SK-N-SH (cell line): ENCODE data around the gene IKZF1. TPM values are rescaled to one million over a fixed set of nuclear protein-coding genes. Genes with fewer than 3 reads are reported as not detected.

Source experiments
- CTCF ChIA-PET: fragments of 300-600, 350-600 bp; formaldehyde crosslinking; extraction: SDS; loops from one replicate; lab custom pipeline; 2021; lab: Yijun Ruan, JAX
- POLR2A ChIA-PET: fragments of 350-600 bp; sonication (Branson Sonifier 250); formaldehyde crosslinking; extraction: SDS; loops from one replicate; lab custom pipeline; 2020; ENCODE audit warnings: antibody characterized with exemption, inconsistent platforms; lab: Yijun Ruan, JAX
- DNase-seq: peaks from one replicate; pipeline ENCODE4 v3.0.0; 2012
- H2AFZ ChIP-seq: fragments of 200-600 bp; sonication (generic); 2 replicates; pipeline ENCODE4 v1.8.1; 2016; ENCODE audit warnings: antibody characterized with exemption, mild to moderate bottlenecking, low read depth
- H3F3A ChIP-seq: fragments of 200-600 bp; sonication (generic); replicated peaks from 2 replicates; pipeline ENCODE3; 2016; ENCODE audit warnings: antibody characterized with exemption, mild to moderate bottlenecking; ENCODE audit not compliant: insufficient read depth
- H3K27ac ChIP-seq, 2 experiments: fragments of 200-500 bp in 1 of 2; fragments of 200-600 bp in 1 of 2; sonication (Bioruptor generic) in 1 of 2; sonication (generic), shearing (Covaris generic) in 1 of 2; 2 replicates each; pipeline versions ENCODE4 v1.5.1 to v1.6.1; 2014 to 2016; ENCODE audit warnings: low read depth in 2 of 2, inconsistent platforms in 1 of 2, low read length in 1 of 2, mild to moderate bottlenecking in 1 of 2, mixed read lengths in 1 of 2
- H3K27me3 ChIP-seq: fragments of 200-600 bp; sonication (generic), shearing (Covaris generic); 2 replicates; pipeline ENCODE4 v1.6.1; 2016; ENCODE audit warnings: mixed run types; ENCODE audit not compliant: insufficient read depth
- H3K36me3 ChIP-seq, 2 experiments: fragments of 200-500 bp in 1 of 2; fragments of 200-600 bp in 1 of 2; sonication (Bioruptor generic) in 1 of 2; sonication (generic) in 1 of 2; replicated peaks in 1 of 2; 2 replicates each; pipeline versions ENCODE3 to v1.5.1; 2014 to 2016; ENCODE audit warnings: low read length in 1 of 2, mild to moderate bottlenecking in 1 of 2; ENCODE audit not compliant: insufficient read depth in 2 of 2, control insufficient read depth in 1 of 2
- H3K4me1 ChIP-seq, 2 experiments: fragments of 200-500 bp in 1 of 2; fragments of 200-600 bp in 1 of 2; sonication (Bioruptor generic) in 1 of 2; sonication (generic), shearing (Covaris generic) in 1 of 2; 2 replicates each; pipeline versions ENCODE4 v1.5.1 to v1.6.1; 2014 to 2016; ENCODE audit warnings: low read depth in 1 of 2, low read length in 1 of 2, mixed run types in 1 of 2; ENCODE audit not compliant: insufficient read depth in 2 of 2, control insufficient read depth in 1 of 2
- H3K4me2 ChIP-seq: fragments of 200-600 bp; sonication (generic), shearing (Covaris generic); 2 replicates; pipeline ENCODE4 v1.6.1; 2017; ENCODE audit warnings: mixed run types
- H3K4me3 ChIP-seq, 2 experiments: fragments of 200-500 bp in 1 of 2; fragments of 200-600 bp in 1 of 2; sonication (Bioruptor generic) in 1 of 2; sonication (generic), shearing (Covaris generic) in 1 of 2; 2 replicates each; pipeline versions ENCODE4 v1.5.1 to v1.8.1; 2014 to 2016; ENCODE audit warnings: low read depth in 2 of 2, inconsistent platforms in 1 of 2, low read length in 1 of 2, mild to moderate bottlenecking in 1 of 2, mixed read lengths in 1 of 2, moderate library complexity in 1 of 2
- H3K79me2 ChIP-seq: fragments of 200-600 bp; sonication (generic); 2 replicates; pipeline ENCODE4 v1.8.1; 2017; ENCODE audit warnings: mild to moderate bottlenecking; ENCODE audit not compliant: insufficient read depth
- H3K9ac ChIP-seq: fragments of 200-600 bp; sonication (generic); 2 replicates; pipeline ENCODE4 v1.6.1; 2017; ENCODE audit warnings: mixed run types
- H3K9me2 ChIP-seq: fragments of 200-600 bp; sonication (generic); 2 replicates; pipeline ENCODE4 v1.6.1; 2017; ENCODE audit warnings: mixed run types
- H3K9me3 ChIP-seq: fragments of 200-600 bp; sonication (generic); 2 replicates; pipeline ENCODE4 v1.6.1; 2017; ENCODE audit warnings: mixed run types, mild to moderate bottlenecking, moderate library complexity
- H4K20me1 ChIP-seq: fragments of 200-600 bp; sonication (generic); 2 replicates; pipeline ENCODE4 v1.6.1; 2017; ENCODE audit warnings: mild to moderate bottlenecking, mixed run types; ENCODE audit not compliant: insufficient read depth
- ELF1 ChIP-seq: IDR thresholded peaks from 2 replicates; pipeline ENCODE4 v1.4.0; 2012
- EP300 ChIP-seq, 2 experiments: IDR thresholded peaks; 2 replicates each; pipeline versions ENCODE4 v1.4.0 to v1.6.1; 2012; ENCODE audit warnings: borderline replicate concordance in 1 of 2, low read depth in 1 of 2, low read length in 1 of 2
- EZH2phosphoT487 ChIP-seq: fragments of 200-600 bp; sonication (generic); IDR thresholded peaks from 2 replicates; pipeline ENCODE4 v1.6.1; 2017; ENCODE audit warnings: low read depth, mixed run types, mild to moderate bottlenecking, antibody characterized with exemption, moderate library complexity, borderline replicate concordance
- FOSL2 ChIP-seq: IDR thresholded peaks from 2 replicates; pipeline ENCODE4 v1.4.0; 2012; ENCODE audit warnings: low read depth, mild to moderate bottlenecking, moderate library complexity, borderline replicate concordance
- FOXM1 ChIP-seq: IDR thresholded peaks from 2 replicates; pipeline ENCODE4 v1.4.0; 2012; ENCODE audit warnings: low read depth, mild to moderate bottlenecking
- MAX ChIP-seq: IDR thresholded peaks from 2 replicates; pipeline ENCODE4 v1.4.0; 2012; ENCODE audit warnings: low read depth
- MEF2A ChIP-seq: IDR thresholded peaks from 2 replicates; pipeline ENCODE4 v1.4.0; 2012; ENCODE audit warnings: low read depth, borderline replicate concordance
- MXI1 ChIP-seq: IDR thresholded peaks from 2 replicates; pipeline ENCODE4 v1.6.1; 2012; ENCODE audit warnings: mild to moderate bottlenecking, low read depth, low read length, improper control_type of control experiment
- NRF1 ChIP-seq: IDR thresholded peaks from 2 replicates; pipeline ENCODE4 v1.6.1; 2012; ENCODE audit warnings: low read depth, mild to moderate bottlenecking, low read length
- PBX3 ChIP-seq: IDR thresholded peaks from 2 replicates; pipeline ENCODE4; 2012
- POLR2AphosphoS5 ChIP-seq: IDR thresholded peaks from 2 replicates; pipeline ENCODE4 v1.6.1; 2012; ENCODE audit warnings: low read depth, low read length
- RAD21 ChIP-seq: IDR thresholded peaks from 2 replicates; pipeline ENCODE4 v1.6.1; 2012; ENCODE audit warnings: mild to moderate bottlenecking, low read length
- RCOR1 ChIP-seq: fragments of 150-350 bp; IDR thresholded peaks from 2 replicates; pipeline ENCODE4 v1.6.1; 2017; ENCODE audit warnings: antibody characterized with exemption, low read length
- SMC3 ChIP-seq: IDR thresholded peaks from 2 replicates; pipeline ENCODE4 v1.6.1; 2012; ENCODE audit warnings: low read depth, low read length, improper control_type of control experiment
- TAF1 ChIP-seq: IDR thresholded peaks from 2 replicates; pipeline ENCODE4 v1.6.1; 2012; ENCODE audit warnings: low read depth, mild to moderate bottlenecking, low read length, moderate library complexity, borderline replicate concordance
- USF1 ChIP-seq: IDR thresholded peaks from 2 replicates; pipeline ENCODE4 v1.4.0; 2012; ENCODE audit warnings: low read depth, borderline replicate concordance
- USF2 ChIP-seq: fragments of 150-350 bp; IDR thresholded peaks from 2 replicates; pipeline ENCODE4 v1.6.1; 2017; ENCODE audit warnings: antibody characterized with exemption, low read length, low read depth, borderline replicate concordance
- YY1 ChIP-seq: IDR thresholded peaks from 2 replicates; pipeline ENCODE4 v1.4.0; 2012; ENCODE audit warnings: low read depth, mild to moderate bottlenecking
- WGBS: methylation state at CpG from one replicate; pipeline ENCODE4 v1.1.6; 2017; ENCODE audit warnings: low lambda C conversion rate; 5-methylcytosine and 5-hydroxymethylcytosine counted together
- polyA plus RNA-seq, 3 experiments: library from polyadenylated mRNA; depleted of rRNA; stranded (reverse); fragments of >200 nt; gene quantifications; 2 replicates each; pipeline ENCODE4 v1.2.3, GENCODE V29; 2012

The IKZF1 gene
- polyA plus RNA-seq, 1 of the 3 experiments (the other 2 are of a cell fraction): not detected

GRCh38 chr7:50362142-50362541 lies 57.6 kb downstream of the IKZF1 start:
- Histone ChIP-seq H3K9ac (no peak overlapping the region), H3K4me3 (no peak overlapping the region), H2AFZ (no peak overlapping the region), H3K27ac (no peak overlapping the region), H3K4me1 (peaks cover 0 to 11% of the 10 kb centered on the region in 2 experiments; a peak in 1 of 4 replicates), H3K9me3 (no peaks in the 10 kb centered on the region), H3F3A (no peaks in the 10 kb centered on the region)
- no peak for DNase-seq
- CTCF ChIA-PET: interaction anchor here (1.0 to 4.5 kb wide), 4 partner anchors 15 to 157 kb away, joined by 3 to 21 read pairs (median 4); no protein-coding TSS in a partner anchor
- TF ChIP-seq RCOR1 (no peak), USF2 (no peak), PBX3 (no peak), RAD21 (no peak), FOSL2 (no peak), MXI1 (no peak), ELF1 (no peak), EP300 (IDR thresholded peaks at IDR 0.05; ENCODE audit: borderline replicate concordance in 1 of 2, low read depth in 1 of 2, low read length in 1 of 2) (no peak), TAF1 (no peak), FOXM1 (no peak), NRF1 (no peak), SMC3 (no peak), YY1 (no peak), MAX (no peak), POLR2AphosphoS5 (no peak), MEF2A (no peak), EZH2phosphoT487 (no peak), USF1 (no peak)
- TF ChIP-seq, all 33 proteins: peak for 0
- Histone ChIP-seq H4K20me1 (no peaks in the 10 kb centered on the region), H3K79me2 (no peaks in the 10 kb centered on the region), H3K36me3 (no peaks in the 10 kb centered on the region), H3K4me2 (no peak overlapping the region), H3K27me3 (0 out of 2 replicates have a peak, but pooled peaks cover 4% of the 10 kb centered on the region), H3K9me2 (no peaks in the 10 kb centered on the region)
- 25% methylated on average over 5 of the region's 5 CpGs for WGBS
- POLR2A ChIA-PET: no interaction called here
